ENCODE measurements around the gene PDZRN4. TPM values are rescaled to one million over a fixed set of nuclear protein-coding genes. Genes with fewer than 3 reads are reported as not detected.
"Not testable (repeated sequence)": the region's sequence is repeated elsewhere in the genome, so short reads cannot be mapped to it uniquely, and the experiment has no call there.

The PDZRN4 gene
- 0.24 TPM for total RNA-seq

DNA sequence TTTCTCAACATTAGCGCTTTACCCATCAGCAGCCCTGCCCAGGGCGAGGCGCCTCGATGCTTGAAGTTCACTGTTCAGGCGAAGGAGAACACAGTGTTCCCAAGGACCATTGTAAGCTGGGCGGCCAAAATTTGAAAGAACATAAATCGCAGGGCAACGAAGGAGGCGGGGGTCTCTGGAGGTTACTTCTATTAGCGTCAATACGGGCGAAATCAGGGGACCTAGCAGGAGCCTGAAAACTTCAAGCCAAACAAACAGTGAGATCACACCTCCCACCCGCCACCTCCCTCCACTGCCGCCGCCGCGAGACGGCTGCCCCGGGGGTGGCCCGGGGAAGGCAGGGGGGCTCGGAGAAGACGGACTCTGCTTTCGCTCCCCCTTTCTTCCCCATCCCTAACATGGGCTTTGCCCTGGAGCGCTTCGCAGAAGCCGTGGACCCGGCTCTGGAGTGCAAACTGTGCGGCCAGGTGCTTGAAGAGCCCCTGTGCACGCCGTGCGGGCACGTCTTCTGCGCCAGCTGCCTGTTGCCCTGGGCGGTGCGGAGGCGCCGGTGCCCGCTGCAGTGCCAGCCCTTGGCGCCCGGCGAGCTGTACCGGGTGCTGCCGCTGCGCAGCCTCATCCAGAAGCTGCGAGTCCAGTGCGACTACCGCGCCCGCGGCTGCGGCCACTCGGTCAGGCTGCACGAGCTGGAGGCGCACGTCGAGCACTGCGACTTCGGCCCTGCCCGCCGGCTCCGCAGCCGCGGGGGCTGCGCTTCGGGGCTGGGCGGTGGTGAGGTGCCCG, at the start of gene PDZRN4:
Gene PDZRN4, plus strand, starts transcription at position 263 of the 783 bp plus-strand sequence.
- ATAC-seq: no peak

DNA sequence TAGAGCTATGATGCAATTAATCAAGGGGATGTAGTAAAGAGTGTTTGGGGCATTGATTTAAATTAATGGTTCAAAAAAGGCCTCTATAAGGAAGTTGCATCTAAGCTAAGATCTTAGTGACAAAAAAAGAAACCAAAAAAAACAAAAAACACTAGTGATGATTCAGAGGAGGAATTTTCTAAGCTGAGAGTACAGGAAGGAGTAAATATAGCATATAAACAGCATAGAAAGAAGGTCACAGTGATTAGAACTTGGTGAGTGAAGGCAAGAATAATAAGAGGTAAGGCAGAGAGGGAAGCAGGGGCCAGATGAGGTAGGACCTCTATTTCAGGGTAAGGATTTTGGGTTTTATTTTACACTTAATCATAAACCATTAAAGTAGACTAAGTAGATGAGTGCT, 48.0 kb upstream of the PDZRN4 start:
- no peak for ATAC-seq

GRCh38 chr12:41141104-41141503, 47.0 kb upstream of the PDZRN4 start:
- ATAC-seq: no peak

- no peak for ATAC-seq
Measured at GRCh38 chr12:41142376-41142775, 45.7 kb upstream of the PDZRN4 start.

- ATAC-seq: peak; percentile 88
Measured at GRCh38 chr12:41151793-41152192, 36.3 kb upstream of the PDZRN4 start.

GRCh38 chr12:41162461-41162860, 25.7 kb upstream of the PDZRN4 start:
- ATAC-seq: no peak

GRCh38 chr12:41167701-41168100, 20.4 kb upstream of the PDZRN4 start:
- ATAC-seq: peak; percentile 53

GRCh38 chr12:41174602-41175001, 13.5 kb upstream of the PDZRN4 start:
- no peak for ATAC-seq

GRCh38 chr12:41179507-41179906, 8.6 kb upstream of the PDZRN4 start:
- not testable (repeated sequence) for ATAC-seq

DNA sequence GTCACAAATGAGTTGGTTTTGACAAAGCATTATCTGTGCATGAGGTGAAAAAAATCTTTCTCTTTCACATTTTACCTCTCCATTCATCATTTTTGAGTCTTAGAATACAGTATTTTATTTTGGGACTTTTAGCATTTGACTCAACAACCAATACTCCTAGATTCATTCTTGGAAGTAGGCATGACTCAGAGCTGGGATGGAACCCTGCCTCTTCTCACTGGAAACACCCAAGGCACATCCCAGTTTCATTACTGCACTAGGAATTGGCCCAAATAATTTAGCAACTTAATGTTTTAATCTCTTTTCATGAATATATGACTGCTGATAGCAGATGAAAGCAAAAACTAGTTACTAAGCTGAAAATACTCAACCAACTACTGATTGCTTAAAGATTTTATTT, 3.3 kb upstream of the PDZRN4 start:
- ATAC-seq: no peak

DNA sequence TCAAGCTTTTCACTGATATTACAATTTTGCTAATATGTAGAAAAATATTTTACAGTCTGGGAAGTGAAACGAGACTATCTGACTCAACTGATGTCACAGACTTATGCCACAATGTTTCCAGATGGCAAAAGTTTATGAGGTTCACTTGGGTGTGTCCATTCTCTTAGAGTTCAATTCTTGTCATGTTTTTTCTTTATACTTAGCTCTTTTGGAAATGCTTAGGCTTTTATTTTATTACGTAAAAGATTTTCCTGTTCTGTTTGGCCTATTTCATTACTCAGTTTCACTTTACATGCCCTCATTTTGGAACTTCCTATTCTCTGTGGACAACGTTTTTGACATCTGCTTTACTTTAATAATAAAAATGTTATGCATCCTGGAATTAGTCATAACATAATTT, 2.1 kb upstream of the PDZRN4 start:
- no peak for ATAC-seq

- ATAC-seq: no peak
Measured at GRCh38 chr12:41188841-41189394, 798 bp downstream of the PDZRN4 start.

DNA sequence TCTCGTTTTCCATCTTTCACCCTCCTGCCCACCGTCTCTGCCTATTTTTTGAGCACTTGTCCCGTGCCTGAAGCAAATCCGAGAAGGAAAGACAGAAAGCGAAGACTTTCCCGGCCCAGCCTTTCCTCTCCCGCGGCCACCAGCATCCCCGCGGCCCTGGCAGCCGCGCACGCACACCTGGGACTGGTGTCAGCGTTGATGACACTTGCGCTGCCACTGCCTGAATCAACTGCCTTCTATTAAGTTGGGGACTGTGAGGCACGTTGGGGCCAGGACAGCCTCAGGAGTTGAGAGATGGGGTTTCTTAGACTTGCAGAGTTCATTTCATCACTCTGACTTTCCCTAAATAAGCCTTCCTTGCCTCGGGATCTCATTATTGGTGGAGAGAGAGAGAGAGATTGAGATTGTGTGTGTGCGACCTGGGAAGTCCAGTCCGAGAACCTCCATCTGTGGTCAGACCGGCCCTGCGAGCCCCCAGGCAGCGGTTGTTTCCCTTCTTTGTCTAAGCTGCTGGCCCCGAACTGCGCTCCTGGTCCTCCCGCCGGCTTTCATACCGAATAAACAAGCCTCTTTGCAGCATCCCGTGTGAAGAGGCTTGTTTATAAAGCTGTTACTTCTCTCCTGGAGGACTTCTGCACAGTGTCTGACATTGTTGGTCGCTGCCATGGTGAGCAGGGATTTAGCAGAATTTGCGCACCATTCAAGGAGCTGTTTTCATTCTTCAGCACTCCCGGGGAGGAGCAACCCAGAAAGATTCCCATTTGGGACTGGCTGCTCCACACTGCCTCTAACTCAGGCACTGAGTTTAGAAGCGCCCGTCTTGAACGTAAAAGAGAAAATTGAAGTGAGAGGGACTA, 1.5 kb downstream of the PDZRN4 start:
- ATAC-seq: no peak

DNA sequence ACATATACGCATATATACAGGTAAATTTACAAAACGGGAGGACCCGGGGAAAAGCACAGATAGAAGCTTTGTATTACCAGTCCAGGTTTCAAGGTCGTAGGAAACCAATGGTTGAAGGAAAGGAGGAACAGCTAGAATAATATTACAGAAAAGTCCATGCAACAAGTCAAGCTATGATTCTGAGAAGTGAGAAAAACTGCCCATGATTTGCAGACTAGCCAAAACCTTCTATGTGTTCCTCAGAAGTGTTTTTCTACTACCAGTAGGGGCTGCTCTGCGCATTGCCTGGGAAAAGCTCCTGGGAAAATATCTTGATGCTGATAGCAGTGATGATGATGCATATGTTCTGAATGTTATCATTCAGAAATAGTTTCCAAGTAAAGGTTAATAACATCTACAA, 2.2 kb downstream of the PDZRN4 start:
- no peak for ATAC-seq

DNA sequence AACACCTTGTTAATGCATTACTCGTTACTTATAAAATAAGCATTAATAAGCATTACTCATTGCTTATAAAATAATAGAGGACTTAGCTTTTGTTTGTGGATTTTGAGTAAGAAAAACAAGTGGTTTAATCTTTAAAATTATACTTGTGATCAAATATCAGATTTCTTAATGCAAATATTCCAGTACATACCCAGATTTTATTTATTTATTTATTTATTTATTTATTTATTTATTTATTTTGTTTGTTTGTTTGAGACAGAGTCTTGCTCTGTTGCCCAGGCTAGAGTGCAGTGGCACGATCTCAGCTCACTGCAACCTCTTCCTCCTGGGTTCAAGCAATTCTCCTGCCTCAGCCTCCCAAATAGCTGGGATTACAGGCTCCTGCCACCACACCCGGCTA, 3.4 kb downstream of the PDZRN4 start:
- not testable (repeated sequence) for ATAC-seq

GRCh38 chr12:41193311-41193710, 5.2 kb downstream of the PDZRN4 start:
- ATAC-seq: no peak

GRCh38 chr12:41202051-41202450, 13.9 kb downstream of the PDZRN4 start:
- ATAC-seq: no peak

DNA sequence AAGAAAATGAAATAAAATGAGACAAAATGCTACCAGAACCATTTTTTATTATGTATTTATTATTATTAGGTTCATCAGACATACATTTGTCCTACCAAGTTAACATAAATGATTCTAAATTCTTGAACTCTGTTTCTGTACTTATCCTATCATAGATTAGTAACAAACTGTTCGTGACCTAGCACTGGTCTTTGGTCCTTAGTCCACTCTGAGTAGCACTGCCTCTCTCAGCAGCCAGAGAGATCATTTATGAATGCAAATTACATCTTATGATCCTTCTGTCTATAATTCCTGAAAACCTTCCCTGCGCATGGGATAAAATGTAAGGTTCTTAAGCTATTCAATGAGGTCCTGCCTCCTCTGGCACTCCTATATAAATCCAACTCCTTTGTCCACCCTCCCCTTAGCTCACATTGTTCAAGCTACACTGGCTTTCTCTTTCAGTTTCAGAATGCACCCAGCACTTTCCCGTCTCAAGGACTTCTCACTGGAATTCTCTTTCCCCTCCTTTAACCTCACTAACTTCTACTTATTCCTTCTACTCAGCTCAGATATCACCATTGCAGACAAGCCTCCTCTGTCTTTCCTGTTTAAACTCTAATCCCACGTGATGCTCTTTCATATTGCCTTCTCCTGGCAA, 17.1 kb downstream of the PDZRN4 start:
- ATAC-seq: no peak

DNA sequence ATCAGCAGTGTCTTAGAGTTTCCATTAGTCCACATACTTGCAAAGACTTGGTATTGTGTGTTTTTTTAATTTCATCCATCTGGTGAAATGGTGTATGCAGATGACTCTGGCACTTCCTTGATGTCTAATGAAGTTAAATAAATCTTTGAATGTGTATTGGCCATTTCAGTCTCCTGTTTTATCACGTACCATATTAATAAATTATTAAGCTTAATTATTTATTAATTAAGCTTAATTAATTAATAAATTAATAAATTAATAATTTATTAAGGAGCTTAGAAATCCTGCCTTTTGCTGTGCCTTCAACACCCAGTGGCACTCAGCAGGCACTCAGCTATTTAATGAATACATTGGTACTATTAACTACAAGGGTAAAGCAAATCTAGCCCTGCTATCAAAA, 18.2 kb downstream of the PDZRN4 start:
- ATAC-seq: no peak

GRCh38 chr12:41211448-41211847, 23.3 kb downstream of the PDZRN4 start:
- ATAC-seq: no peak

GRCh38 chr12:41212625-41213024, 24.5 kb downstream of the PDZRN4 start:
- ATAC-seq: no peak

DNA sequence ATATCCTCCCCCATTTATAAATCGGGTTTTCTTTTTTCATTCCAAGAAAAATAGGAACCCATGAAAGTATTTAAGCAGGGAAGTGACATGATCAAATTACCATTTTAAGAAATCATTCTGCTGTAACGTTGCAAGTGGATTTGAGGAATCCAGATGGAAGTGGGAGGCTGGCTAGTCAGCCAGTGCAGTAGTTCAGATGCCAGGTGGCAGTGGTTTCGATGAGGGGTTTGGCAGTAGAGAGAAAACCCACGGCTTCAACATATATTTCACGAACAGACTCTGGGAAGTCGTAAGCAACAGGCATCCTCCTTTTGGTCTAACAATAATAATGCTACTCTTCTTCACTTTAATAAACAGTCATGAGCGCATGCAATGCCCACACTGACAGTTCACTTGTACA, 25.0 kb downstream of the PDZRN4 start:
- ATAC-seq: no peak

GRCh38 chr12:41213648-41214047, 25.5 kb downstream of the PDZRN4 start:
- no peak for ATAC-seq
